Caco-2 (cell line): ENCODE results near the gene KRT73. TPM values are rescaled to one million over a fixed set of nuclear protein-coding genes. Genes with fewer than 3 reads are reported as not detected.

ENCODE experiments used
- BruUV-seq: library from RNA; stranded (reverse); fragments of 400-500 nt; replicated peaks from 2 replicates; lab custom pipeline; 2021; lab: Mats Ljungman, UMichigan
- CTCF ChIA-PET: fragments of 300-600 bp; sonication (Branson Sonifier 250); formaldehyde crosslinking; loops from one replicate; lab custom pipeline; 2022; ENCODE audit warnings: antibody characterized with exemption; lab: Charles Lee
- POLR2A ChIA-PET: fragments of 300-600 bp; sonication (Branson Sonifier 250); formaldehyde crosslinking; loops from one replicate; lab custom pipeline; 2022; ENCODE audit warnings: antibody characterized with exemption; lab: Charles Lee
- DNase-seq, 2 experiments: peaks; one replicate each; pipeline versions ENCODE4 v3.0.0 to v3.0.0-alpha.2; 2020 to 2022
- H3K27me3 ChIP-seq: replicated peaks from 2 replicates; pipeline ENCODE4 v1.6.0; 2011; ENCODE audit warnings: low read length; ENCODE audit not compliant: control insufficient read depth, insufficient read depth
- H3K36me3 ChIP-seq: 2 replicates; pipeline ENCODE4 v1.5.1; 2011; ENCODE audit warnings: low read length; ENCODE audit not compliant: control insufficient read depth, insufficient read depth
- H3K4me1 ChIP-seq: fragments of 250-450 bp; sonication (Bioruptor Pico); 2 replicates; pipeline ENCODE4 v1.5.1; 2020; ENCODE audit warnings: mild to moderate bottlenecking
- H3K4me3 ChIP-seq: 2 replicates; pipeline ENCODE4 v1.5.1; 2011; ENCODE audit warnings: low read depth, mild to moderate bottlenecking, control low read depth, low read length
- H3K9me3 ChIP-seq: fragments of 250-450 bp; sonication (Bioruptor Pico); 2 replicates; pipeline ENCODE4 v1.5.1; 2020; ENCODE audit warnings: mild to moderate bottlenecking, moderate library complexity
- H3K27ac Mint-ChIP-seq: one replicate; pipeline ENCODE4 v1.8.0; 2022; ENCODE audit warnings: mixed read lengths; ENCODE audit not compliant: unreplicated experiment
- H3K27me3 Mint-ChIP-seq: one replicate; pipeline ENCODE4 v1.8.0; 2022; ENCODE audit warnings: mixed read lengths; ENCODE audit not compliant: insufficient read depth, unreplicated experiment
- H3K36me3 Mint-ChIP-seq: one replicate; pipeline ENCODE4 v1.8.0; 2022; ENCODE audit warnings: mild to moderate bottlenecking, mixed read lengths; ENCODE audit not compliant: insufficient read depth, unreplicated experiment
- H3K4me1 Mint-ChIP-seq: one replicate; pipeline ENCODE4 v1.8.0; 2022; ENCODE audit warnings: low read depth, mixed read lengths; ENCODE audit not compliant: unreplicated experiment
- H3K4me3 Mint-ChIP-seq: one replicate; pipeline ENCODE4 v1.8.0; 2022; ENCODE audit warnings: mild to moderate bottlenecking, moderate library complexity, mixed read lengths; ENCODE audit not compliant: unreplicated experiment
- H3K9me3 Mint-ChIP-seq: one replicate; pipeline ENCODE4 v1.8.0; 2022; ENCODE audit warnings: mixed read lengths; ENCODE audit not compliant: unreplicated experiment
- CTCF ChIP-seq, 2 experiments: fragments of 200-600 bp in 1 of 2; IDR thresholded peaks; 1 replicate in 1 of 2; 2 replicates in 1 of 2; pipeline versions ENCODE4 v1.5.1 to v1.8.0; 2011 to 2022; ENCODE audit warnings: antibody characterized with exemption in 1 of 2, control low read depth in 1 of 2, inconsistent platforms in 1 of 2, low read depth in 1 of 2, low read length in 1 of 2, mild to moderate bottlenecking in 1 of 2, moderate library complexity in 1 of 2; ENCODE audit not compliant: insufficient read depth in 1 of 2, severe bottlenecking in 1 of 2, unreplicated experiment in 1 of 2
- intact Hi-C: fragments of 100-400 bp; cut with micrococcal nuclease; formaldehyde crosslinking; loops from one replicate; pipeline ENCODE4 v1.10.0; 2022; ENCODE audit not compliant: unreplicated experiment
- total RNA-seq: library from RNA; stranded (reverse); gene quantifications from 2 replicates; pipeline ENCODE4 v1.2.3, GENCODE V29; 2022

Gene KRT73
- total RNA-seq, 1 experiment from 2014 or later = not detected

GRCh38 chr12:52662093-52662917 is 43.9 kb upstream of the KRT73 start:
- H3K36me3 Mint-ChIP-seq = no peaks in the 10 kb centered on the region
- H3K4me1 ChIP-seq = no peaks in the 10 kb centered on the region
- H3K36me3 ChIP-seq = no peaks in the 10 kb centered on the region
- DNase-seq = no peak
- POLR2A ChIA-PET = no interaction called here
- H3K4me3 ChIP-seq = no peak overlapping the region
- intact Hi-C loops = no loop called here
- H3K4me3 Mint-ChIP-seq = no peak overlapping the region
- H3K27me3 ChIP-seq = no peaks in the 10 kb centered on the region; the same call in none of the 2 replicates
- H3K27me3 Mint-ChIP-seq = peaks cover 26% of the 10 kb centered on the region
- TF ChIP-seq CTCF (IDR thresholded peaks at IDR 0.05; ENCODE audit: insufficient read depth in 1 of 2, low read depth in 1 of 2, low read length in 1 of 2, severe bottlenecking in 1 of 2, unreplicated experiment in 1 of 2) = no peak
- no TSS peak for BruUV-seq
- H3K4me1 Mint-ChIP-seq = no peaks in the 10 kb centered on the region
- H3K9me3 ChIP-seq = no peaks in the 10 kb centered on the region
- H3K9me3 Mint-ChIP-seq = no peaks in the 10 kb centered on the region
- H3K27ac Mint-ChIP-seq = no peak overlapping the region
- CTCF ChIA-PET = no interaction called here

GRCh38 chr12:52661668-52662067 is 43.3 kb upstream of the KRT73 start:
- ChIA-PET POLR2A (no interaction called here), CTCF (no interaction called here)
- no peaks in the 10 kb centered on the region for H3K4me1 Mint-ChIP-seq
- H3K4me3 Mint-ChIP-seq = no peak overlapping the region
- Histone ChIP-seq H3K27me3 (no peaks in the 10 kb centered on the region; the same call in none of the 2 replicates), H3K36me3 (no peaks in the 10 kb centered on the region), H3K4me1 (no peaks in the 10 kb centered on the region), H3K4me3 (no peak overlapping the region), H3K9me3 (no peaks in the 10 kb centered on the region)
- peaks cover 28% of the 10 kb centered on the region for H3K27me3 Mint-ChIP-seq
- DNase-seq = no peak
- no peaks in the 10 kb centered on the region for H3K36me3 Mint-ChIP-seq
- no TSS peak for BruUV-seq
- no peak for TF ChIP-seq CTCF (IDR thresholded peaks at IDR 0.05; ENCODE audit: insufficient read depth in 1 of 2, low read depth in 1 of 2, low read length in 1 of 2, severe bottlenecking in 1 of 2, unreplicated experiment in 1 of 2)
- no peaks in the 10 kb centered on the region for H3K9me3 Mint-ChIP-seq
- intact Hi-C loops = no loop called here
- no peak overlapping the region for H3K27ac Mint-ChIP-seq

- Mint-ChIP-seq H3K9me3 (no peaks in the 10 kb centered on the region), H3K4me3 (no peak overlapping the region), H3K36me3 (no peaks in the 10 kb centered on the region), H3K27me3 (peaks cover 31% of the 10 kb centered on the region), H3K27ac (no peak overlapping the region), H3K4me1 (no peaks in the 10 kb centered on the region)
- H3K4me3 ChIP-seq = no peak overlapping the region
- H3K4me1 ChIP-seq = no peaks in the 10 kb centered on the region
- ChIA-PET CTCF (interaction anchor here (0.6 kb wide), 1 partner anchor 182 kb away, joined by 3 read pairs; no protein-coding TSS in a partner anchor), POLR2A (no interaction called here)
- H3K9me3 ChIP-seq = no peaks in the 10 kb centered on the region
- no peaks in the 10 kb centered on the region; the same call in none of the 2 replicates for H3K27me3 ChIP-seq
- no peak for DNase-seq
- intact Hi-C loops = no loop called here
- no TSS peak for BruUV-seq
- no peak for TF ChIP-seq CTCF (IDR thresholded peaks at IDR 0.05; ENCODE audit: insufficient read depth in 1 of 2, low read depth in 1 of 2, low read length in 1 of 2, severe bottlenecking in 1 of 2, unreplicated experiment in 1 of 2)
- no peaks in the 10 kb centered on the region for H3K36me3 ChIP-seq
These were observed 42.7 kb upstream of the KRT73 start for GRCh38 chr12:52660934-52661499.
